ENCODE data around the gene SLC24A3.

The SLC24A3 gene

DNA sequence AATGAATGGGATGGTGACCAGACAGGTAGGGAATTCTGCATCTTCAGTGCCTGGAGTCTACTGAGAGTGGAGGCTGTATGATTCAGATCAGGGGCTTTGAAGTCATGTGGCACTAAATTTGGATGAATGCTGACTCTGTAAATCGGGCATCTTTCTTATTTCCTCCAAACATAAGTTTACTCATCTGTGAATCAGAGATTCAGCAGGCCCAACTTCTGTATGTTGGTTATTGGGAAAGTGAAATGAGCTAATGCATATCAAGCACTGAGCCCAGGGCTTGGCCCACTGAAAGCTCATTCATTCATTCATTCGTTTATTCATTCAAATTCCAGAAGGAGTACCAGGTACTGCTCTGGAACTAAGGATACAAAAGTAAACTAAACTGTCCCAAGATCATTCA lies 353.3 kb downstream of the SLC24A3 start:
- DNase-seq = no peak

DNA sequence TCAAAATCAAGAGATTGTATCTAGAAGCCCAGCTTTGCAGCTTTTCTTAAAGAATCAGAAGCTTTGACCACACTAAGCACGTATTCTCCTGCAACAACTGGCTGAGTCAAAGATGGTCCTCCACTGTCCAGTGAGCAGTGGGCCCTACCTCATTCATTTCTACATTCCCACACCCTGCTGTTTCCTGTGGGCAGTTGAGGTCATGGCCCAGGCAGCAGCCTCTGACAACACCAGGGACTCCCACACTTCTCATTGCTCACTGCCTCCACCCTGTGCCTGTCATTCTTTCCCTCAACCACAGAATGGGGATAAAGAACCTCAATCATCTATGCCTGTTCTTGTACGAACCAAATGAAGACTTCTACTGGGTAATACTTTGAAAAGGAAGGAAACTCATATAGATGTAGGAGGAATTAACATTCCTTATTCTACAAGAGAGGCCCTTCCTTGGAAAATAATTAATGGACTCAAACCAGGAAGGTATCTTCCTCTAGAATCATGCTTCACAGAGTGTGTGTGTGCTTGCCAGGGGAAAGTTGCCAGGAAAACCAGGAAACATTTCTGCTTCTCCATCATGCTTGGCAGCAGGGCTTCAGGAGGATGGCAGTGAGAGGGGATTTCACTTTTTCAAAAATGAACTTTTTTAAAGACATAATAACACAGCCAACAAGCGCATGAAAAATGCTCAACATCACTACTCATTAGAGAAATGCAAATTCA lies 353.9 kb downstream of the SLC24A3 start:
- no peak for DNase-seq

DNA sequence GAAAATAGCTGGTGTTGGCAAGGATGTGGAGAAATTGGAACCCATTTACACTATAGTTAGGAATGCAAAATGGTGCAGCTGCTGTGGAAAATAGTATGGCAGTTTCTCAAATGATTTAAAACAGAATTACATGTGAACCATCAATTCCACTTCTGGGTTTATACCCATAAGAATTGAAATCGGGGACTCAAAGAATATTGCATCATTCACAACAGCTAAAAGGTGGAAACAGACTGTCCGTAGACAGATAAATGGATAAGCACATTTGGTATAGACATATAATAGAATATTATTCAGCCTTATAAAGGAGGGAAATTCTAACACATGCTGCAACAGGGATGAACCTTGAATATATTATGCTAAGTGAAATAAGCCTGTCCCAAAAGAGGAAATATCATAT lies 355.7 kb downstream of the SLC24A3 start:
- DNase-seq = no peak

DNA sequence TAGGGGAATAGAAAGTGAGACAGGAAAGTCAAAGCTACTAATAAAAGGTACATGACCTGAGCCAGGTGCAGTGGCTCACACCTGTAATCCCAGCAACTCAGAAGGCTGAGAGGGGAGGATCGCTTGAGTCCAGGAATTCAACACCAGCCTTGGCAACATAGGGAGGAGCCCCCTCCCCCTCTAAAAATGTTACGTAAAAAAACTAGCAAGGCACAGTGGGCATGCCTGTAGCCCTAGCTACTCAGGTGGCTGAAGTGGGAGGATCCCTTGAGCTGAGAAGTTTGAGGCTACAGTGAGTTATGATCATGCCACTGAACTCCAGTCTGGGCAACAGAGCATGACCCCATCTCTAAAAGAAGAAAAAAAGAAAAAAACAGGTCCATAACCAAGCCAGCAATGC lies 359.6 kb downstream of the SLC24A3 start:
- DNase-seq = no peak

DNA sequence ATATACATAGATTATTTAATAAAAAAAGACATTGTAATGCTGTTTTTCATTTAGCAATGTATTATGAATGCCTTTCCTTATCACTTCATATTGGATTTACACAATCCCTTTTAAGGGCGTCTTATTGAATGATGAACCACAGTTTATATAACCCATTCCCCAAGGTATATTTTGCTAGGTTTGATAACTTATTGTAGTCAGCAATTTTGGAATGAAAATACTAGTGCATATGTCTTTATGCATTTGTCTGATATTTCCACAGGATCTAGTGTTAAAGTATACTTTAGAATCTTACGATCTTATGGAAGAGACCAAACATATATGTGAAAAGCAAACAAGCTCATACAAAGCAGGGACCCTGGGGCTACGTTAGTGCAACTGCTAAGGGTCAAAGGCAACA lies 365.2 kb downstream of the SLC24A3 start:
- DNase-seq = peak; percentile 7

DNA sequence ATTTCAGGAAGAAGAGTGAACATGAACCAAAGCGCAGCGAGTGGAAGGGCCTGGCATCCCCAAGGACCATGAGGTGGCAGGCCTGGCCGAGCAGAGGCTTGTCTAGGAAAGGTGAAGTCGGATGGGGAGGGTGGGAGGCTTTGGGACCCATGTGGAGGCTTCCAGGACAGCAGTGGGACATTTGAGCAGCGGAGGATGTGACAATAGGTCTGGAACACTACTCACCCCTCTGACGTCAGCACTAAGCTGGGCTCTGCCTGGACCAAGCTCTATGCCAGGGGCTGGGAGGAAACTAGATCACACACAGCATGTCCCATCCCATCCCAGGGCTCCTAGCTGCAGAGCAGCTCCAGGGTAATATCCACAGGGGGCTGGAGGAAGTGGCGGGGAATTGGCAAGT lies 370.3 kb downstream of the SLC24A3 start:
- DNase-seq = no peak

DNA sequence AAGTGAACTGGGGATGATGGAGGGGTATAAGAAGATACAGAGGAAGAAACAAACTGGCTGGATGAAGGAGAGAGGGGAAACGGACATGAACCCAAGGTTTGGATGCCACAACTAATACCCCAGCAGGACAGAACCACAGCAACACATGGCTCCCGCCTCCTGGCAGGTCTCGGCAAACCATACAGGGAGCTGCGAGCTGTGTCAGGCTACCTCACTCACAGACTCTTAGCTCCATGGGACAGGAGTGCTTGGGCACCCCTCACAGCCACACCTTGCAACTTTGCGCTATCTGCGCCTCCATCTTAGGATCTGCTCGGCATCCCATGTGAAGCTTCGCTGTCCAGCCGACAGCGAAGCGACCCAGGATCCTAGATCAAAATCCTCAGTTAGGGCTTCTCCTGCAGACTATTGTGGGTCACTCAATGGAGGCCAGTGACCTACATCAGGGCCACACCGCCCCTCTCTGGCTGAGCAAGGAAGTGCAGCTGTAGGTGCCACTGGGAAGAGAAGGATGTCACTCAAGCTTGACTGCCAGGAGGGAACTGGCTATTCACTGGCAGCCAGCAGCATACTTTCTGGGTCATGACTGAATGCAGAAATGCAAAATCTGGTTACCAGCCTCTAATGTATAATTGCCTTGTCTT lies 371.2 kb downstream of the SLC24A3 start:
- DNase-seq = peak; percentile 59

DNA sequence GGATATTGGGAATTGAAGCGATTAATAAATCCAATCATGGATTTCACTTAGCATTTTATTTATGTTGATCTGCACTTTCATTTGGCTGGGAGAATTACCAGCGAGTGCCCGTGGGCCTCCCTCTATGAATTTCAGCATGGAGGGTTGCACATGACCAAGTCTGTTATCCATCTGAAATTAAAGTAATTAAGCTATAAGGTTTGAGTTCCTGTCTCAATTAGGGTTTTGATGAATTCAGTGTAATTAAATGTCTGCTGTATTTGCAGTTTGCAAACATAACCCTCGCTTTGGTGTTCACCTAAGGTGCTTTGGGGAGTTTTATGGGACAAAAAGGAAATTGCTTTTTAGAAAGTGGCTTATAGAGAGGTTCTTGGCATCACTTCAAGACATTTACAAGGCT lies 375.8 kb downstream of the SLC24A3 start:
- peak; percentile 25 for DNase-seq

DNA sequence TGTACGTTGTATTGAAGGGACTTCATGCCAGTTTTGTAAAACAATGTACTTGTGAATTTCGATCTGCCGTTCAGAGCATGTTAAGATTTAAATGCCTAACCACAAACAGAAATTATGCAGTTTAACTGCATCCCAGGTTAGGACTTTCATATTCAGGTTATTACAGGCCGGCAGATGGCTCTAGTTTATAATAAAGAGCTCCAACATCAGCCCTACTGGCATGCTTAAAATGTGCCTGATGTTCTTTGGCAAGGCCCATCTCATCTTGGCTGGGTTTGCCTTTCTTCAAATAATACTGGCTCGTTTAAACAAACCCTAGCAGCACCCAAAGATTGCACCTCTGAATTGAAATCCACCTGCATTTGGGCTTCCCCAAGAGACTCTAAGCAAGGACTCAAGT lies 376.3 kb downstream of the SLC24A3 start:
- DNase-seq = peak; percentile 5

DNA sequence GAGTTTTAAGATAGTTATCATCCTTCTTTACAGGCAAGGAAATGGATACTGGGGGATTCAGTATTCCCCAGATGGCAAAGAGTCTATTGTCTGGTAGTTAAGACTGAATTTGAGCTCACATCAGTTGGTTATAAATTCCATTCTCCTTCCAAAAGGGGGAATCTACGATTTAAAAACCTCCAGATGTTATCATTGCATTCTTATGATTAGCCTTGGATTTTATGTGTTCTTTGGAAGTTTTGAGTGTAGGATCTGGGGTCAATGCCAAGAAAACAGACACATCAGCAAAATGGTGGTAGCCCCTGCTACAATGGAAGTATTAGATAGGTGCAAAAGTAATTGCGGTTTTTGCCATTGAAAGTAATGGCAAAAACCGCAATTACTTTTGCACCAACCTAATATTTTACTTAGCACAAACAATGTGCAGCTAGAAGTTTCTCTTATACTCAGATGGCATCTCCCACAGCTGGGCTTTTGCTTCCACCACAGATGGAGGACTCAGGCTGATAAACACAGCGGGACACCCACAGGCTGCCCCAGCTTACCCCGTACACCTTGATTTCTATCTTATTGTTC lies 377.4 kb downstream of the SLC24A3 start:
- no peak for DNase-seq

DNA sequence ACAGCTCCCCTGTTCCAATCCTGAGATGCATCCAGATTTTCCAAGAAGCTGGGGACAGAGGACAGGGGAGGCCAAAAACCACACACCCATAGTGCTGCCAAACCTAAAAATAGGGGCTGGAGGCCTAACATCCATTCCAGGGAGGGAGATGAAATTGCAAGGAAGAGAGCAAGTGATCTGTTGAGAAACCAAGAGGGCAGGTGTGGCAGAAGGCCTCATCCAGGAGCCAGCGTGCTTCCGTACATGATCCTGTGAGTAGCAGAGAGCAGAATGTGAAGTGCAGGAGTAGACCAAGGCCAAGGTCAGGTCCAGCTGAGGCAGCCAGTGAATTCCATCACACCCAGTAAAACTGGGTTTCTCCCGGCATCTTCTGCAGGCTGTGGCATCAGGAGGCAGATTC lies 377.9 kb downstream of the SLC24A3 start:
- no peak for DNase-seq

DNA sequence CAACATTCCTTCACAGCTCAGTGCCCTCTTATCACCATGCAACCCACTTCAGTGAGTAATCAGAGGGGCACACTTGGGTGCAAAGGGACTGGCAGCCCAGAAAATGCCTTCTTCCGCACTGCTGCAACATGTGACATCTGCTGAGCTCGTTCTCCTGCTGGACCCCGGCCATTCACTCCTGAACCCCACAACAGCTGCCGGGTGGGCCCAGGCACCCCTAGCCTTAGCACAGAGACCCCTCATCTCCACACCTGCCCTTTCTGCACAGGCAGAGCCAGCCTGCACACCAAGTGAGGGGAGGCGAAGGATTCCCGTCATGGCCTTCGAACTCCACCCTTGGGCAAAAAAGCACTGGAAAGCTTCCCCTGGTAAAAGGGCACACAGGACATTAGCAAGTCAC lies 381.3 kb downstream of the SLC24A3 start:
- DNase-seq = no peak

DNA sequence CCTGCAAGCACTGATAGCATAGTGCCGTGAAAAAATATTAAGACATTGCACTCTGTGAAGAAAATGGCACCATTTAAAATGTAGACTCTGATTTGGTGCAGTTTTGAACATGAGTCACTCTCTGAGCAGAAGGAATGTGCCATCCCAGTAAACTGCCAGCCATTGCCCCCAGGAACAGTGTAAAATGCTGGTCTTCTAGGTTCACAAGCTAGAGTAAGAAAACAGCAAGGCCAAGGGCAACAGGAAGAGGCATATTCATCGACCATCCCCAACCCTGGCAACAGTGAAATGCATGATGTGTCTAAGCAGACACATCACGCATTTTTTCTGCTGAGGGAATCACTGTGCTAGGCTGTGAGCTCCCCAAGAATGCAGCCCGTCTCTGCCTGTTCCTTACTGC lies 382.5 kb downstream of the SLC24A3 start:
- DNase-seq = no peak

DNA sequence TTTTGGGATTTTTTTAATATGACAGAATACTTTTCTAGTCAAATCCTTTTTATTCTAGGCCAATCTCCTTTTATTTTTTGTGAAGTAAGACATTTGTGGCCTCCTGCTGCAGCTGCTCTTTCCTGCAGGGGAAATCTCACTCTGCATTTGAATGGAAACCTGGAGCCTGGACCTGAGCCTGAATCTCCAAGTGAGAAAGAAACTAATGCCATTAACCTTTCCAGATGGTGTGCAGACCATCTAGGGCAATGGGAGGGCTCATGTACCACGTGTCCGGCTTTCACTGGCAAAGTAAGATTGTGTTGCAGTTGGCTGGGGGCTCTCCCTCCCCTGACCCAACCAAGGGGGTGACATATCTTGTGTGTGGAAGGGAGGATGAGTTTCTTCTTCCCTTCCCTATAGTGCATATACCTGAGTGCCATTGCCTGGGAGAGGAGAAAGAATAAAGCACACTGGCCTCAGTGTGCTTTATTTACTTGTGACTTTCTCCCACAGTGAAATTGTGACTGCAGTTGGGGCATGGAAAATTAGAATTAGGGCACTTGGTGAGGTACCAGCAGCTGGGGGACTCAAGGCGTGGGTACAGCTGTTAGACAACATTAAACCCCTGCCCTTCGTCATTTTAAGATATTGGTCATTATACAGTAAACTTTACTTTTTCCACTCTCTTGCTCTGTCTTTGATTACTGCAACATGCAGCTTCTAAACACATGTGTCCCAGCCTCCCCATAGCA lies 385.8 kb downstream of the SLC24A3 start:
- no peak for DNase-seq

DNA sequence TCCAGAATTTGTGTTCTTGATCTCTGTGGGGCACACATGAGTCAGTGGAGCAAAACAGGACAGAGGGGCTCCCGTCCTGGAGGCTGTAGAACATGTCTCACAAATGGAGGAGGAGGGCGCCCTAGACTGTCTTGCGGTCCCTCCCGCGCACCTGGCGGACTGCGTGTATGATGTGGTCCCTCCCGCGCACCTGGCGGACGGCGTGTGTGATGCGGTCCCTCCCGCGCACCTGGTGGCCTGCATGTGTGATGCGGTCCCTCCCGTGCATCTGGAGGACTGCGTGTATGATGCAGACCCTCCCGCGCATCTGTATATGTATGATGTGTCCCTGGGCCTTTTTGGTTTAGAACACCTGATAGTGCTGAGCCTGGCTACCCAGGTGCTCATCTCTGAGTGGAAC lies 386.8 kb downstream of the SLC24A3 start:
- DNase-seq = no peak

DNA sequence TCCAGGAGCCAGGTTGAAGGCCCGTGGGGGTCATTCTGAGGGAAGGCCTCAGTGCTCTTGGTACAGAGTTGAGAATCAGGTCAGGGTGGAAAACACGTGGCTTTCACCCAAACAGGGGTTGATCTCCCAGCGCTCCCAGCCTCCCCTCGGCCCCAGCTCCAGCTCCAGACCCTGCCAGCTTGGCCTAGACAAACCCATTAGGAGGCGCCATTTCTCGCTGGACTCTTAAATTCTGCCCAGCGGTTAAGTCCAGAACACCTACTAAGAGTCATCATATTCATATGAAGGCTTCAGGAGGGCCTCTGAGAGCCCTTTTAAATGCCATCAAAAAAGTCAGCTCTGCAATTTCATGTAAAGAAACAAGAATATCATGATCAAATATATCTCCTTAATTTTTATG lies 387.6 kb downstream of the SLC24A3 start:
- no peak for DNase-seq

DNA sequence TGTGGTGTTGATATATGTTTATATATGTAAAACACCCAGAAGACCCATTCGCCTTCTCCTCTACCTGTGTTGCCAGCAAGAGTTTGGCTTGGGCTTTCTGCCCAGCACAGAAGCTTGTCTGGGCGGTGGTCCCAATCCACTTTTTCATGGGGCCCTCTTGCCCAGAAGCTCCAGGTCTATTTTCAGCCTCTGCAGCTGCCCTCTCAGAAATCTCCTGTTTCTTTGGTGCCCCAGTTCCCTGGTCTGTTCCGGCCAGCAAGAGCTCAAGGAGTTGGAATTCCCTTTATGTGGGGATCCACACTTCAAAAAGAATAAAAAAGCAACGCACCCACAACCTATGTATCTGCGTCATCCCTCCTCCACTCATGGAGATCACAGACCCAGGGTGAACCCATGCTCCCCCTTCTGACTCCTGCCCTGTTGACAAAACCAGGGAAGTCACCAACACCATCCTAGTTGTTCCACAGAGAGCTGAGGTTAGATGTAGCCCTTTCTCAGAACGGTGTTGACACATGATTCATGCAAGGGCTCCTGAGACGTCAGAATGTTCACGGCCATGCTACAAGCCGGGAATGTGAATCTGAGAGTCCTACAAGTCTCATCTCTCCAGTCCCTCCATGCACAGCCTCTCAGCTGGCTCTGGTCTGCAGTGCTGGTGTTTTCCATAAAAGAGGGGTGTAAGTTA lies 388.8 kb downstream of the SLC24A3 start:
- no peak for DNase-seq

DNA sequence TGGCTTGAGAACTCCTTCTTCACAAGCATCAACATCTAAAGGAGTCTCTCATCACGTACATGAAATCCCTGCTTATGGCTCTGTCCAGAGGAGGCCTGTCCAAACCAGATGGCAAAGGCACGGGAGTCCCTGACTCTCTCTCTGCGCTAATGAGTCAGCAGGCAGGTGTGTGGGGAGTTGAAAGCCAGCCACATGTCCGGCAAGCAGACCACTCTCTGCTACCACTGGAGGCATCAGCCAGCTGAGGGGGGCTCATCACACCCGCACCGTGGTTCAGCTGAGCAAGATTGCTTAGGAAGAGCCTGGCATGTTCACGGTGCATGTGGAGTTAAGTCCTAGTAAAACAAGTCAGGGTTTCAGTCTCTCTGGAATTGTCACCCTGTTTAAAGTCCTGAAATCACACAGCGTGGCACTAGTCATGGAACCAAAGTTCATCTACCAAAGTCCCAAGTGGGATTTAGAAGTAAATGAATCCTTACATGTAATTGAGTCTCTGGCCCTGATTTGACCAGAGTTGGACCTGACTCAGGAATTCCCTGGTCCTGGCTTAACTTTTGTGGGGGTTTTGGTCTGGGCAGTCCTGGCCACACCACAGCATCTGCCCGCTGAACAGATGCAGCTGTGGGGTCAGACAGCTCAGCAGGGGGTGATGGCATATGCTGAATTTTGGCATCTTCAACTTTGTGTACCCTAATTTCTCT lies 390.4 kb downstream of the SLC24A3 start:
- no peak for DNase-seq

DNA sequence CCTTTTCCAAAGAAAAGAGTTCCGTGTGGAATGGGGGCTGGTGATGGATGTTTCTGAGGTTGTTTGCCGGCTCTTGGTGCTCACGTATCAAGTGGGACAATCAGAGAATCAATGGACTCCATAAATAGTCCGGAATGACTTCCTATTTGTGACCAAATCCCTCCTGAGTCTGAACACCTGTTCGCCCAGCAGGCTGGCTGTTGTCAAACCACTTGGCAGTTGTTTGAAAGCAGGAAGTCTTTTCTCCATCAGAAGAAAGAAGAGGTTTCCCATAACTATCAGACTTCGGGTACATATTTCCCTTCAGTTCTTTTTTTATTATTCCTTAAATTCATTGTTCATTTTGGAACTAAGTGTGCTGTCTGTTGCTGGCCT lies 390.9 kb downstream of the SLC24A3 start:
- peak; percentile 27 for DNase-seq

DNA sequence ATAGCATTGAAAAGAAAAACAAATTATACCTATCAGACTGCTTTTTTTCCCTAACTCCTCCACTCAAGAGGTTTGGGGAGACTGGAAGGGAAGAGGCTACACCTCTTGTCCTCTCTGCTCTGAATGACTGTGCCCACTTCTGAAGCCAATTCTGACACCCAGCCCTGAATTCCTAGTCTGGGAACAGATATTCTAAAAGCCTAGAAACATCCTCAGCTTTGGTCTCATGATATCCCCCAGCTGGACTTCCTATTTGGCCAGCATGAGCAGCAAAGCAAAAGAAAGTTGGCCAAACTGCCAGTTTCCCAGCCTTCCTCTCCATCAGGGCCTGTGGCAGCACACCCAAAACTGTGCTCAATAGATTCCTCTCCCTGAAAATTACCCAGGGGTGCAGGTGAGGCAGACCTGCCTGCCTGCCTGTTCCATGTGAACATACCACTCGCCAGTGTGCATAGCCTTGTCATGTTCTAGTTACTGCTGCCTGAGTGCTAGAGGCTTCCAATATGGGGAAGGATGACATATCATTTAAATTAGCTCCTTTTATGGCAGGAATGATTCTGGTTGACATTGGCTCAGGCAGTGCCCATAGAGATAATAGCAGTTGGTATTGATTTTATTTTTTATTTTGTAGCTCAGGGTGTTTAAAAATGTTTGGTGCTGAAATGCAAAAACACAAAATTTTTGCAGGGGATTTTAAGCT lies 393.5 kb downstream of the SLC24A3 start:
- DNase-seq = no peak

DNA sequence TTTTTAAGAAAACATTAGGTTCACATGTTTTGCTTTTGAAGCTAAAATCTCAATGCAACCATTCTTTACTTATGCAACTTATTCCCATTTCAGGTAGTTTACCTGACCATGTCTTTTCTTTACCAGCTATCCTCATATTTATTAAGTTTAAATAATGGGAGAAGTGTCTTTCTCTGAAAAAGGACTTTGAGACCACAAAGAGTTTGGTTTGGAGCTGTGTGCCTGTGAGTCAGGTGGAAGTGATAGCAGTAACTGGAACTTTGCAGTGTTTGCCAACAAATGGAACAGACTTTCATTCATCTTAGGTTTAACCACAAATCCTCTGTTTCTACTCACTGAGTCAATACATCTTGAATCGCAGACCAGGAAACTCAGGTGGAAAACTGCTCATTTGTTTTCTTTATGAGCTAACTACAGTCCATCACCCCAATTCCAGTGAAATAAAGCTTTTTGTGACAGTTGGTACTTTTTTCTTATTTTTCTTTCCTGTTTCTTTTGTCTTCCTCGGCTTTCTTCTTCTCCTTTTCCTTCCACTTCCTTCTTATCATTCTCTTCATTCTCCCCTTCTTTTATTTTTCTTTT lies 397.3 kb downstream of the SLC24A3 start:
- DNase-seq = no peak

DNA sequence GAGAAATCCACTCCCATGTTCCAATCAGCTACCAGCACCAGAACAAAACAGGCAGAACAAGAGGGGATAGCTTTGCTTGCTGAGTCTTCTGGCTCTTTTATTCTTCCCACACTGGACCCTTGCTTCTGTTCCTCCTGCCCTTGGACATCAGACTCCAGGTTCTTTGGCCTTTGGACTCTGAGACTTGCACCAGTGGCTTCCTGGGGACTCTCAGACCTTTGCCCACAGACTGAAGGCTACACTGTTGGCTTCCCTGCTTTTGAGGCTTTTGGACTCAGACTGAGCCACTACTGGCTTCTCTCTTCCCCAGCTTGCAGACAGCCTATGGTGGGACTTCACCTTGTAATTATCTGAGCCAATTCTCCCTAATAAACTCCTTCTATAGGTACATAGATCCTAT lies 403.2 kb downstream of the SLC24A3 start:
- no peak for DNase-seq

Measured in NCI-H69 (cell line).